Fibroblast of lung (primary cell): ENCODE measurements around the gene SIPA1L3.

Experiments used
- EZH2 ChIP-seq: IDR thresholded peaks from 2 replicates; pipeline ENCODE4 v1.5.1; 2012; ENCODE audit warnings: low read length, control low read depth, mild to moderate bottlenecking; ENCODE audit errors: missing control alignments
- TF ChIP-seq, protein P1 (sequence below), 2 donors: IDR thresholded peaks in 1 of 2; conservative IDR thresholded peaks in 1 of 2; 1 replicate in 1 of 2; 2 replicates in 1 of 2; pipeline ENCODE4 v1.5.1; 2011 to 2012; ENCODE audit warnings: low read length in 2 of 2, control low read depth in 1 of 2, inconsistent platforms in 1 of 2, low read depth in 1 of 2, mild to moderate bottlenecking in 1 of 2

DNA sequence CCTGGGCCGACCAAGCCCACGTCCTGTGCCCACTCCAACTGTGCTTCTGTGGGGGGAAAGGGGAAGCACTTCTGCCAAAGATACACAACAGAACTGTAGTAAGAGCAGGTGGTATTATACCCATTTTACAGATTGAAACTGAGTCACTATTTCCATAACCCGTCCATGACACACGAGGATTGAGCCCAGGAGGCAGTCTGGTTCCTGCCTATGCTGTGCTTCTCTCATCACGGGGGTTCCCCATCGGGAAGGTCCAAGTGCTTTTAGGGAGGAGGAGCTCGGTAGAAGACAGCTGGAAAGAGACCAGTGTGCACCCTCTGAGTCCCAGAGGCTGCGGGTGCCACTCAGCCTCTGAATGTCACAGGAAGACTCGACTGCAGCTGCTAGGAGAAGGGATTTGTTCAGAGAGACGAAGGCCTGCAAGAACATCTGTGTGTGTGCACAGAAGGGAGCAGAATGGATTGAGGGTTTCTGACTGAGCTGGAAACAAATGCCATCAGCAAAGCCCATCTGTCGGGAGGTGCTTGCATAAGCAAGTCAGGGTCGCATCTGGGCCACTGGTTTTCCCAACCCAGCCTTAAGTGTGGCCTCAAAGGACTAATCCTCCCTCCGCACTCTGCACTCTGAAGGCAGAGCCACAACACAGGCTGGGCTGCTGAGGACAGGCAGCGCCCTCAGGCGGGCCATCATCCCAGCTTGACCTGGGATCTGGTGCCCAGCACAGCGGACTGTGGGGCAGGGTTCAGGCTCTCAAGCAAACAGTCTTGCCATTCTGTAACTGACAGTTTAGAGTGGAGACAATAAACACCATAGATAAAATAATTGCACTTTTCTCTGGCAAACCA lies 167.1 kb downstream of the SIPA1L3 start:
- TF ChIP-seq, protein P1, sequence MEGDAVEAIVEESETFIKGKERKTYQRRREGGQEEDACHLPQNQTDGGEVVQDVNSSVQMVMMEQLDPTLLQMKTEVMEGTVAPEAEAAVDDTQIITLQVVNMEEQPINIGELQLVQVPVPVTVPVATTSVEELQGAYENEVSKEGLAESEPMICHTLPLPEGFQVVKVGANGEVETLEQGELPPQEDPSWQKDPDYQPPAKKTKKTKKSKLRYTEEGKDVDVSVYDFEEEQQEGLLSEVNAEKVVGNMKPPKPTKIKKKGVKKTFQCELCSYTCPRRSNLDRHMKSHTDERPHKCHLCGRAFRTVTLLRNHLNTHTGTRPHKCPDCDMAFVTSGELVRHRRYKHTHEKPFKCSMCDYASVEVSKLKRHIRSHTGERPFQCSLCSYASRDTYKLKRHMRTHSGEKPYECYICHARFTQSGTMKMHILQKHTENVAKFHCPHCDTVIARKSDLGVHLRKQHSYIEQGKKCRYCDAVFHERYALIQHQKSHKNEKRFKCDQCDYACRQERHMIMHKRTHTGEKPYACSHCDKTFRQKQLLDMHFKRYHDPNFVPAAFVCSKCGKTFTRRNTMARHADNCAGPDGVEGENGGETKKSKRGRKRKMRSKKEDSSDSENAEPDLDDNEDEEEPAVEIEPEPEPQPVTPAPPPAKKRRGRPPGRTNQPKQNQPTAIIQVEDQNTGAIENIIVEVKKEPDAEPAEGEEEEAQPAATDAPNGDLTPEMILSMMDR (conservative IDR thresholded peaks at IDR 0.05 in 1 of 2, IDR thresholded peaks at IDR 0.05 in 1 of 2; ENCODE audit: low read depth in 1 of 2, low read length in 2 of 2): no peak
- no peak for TF ChIP-seq EZH2
